ENCODE measurements around the gene NRF1. TPM values are rescaled to one million over a fixed set of nuclear protein-coding genes. Genes with fewer than 3 reads are reported as not detected.
A peak's percentile ranks its signal among the peaks of the same experiment; 100 is the strongest.

The NRF1 gene
- total and polyA plus RNA-seq, 10 donors: 6.7 to 27.9 (median 20.9) TPM

GRCh38 chr7:129690701-129691100 lies 79.2 kb downstream of the NRF1 start:
- no peak overlapping the region for H3K27ac ChIP-seq
- peaks cover 0 to 72% (median 47%) of the 10 kb centered on the region in 6 donors for H3K36me3 ChIP-seq
- intact Hi-C loops (cut with DNase I; ENCODE audit: low total_unique reads): no loop called here
- no peak for TF ChIP-seq POLR2A (IDR thresholded peaks at IDR 0.05)
- TF ChIP-seq POLR2AphosphoS5 (IDR thresholded peaks at IDR 0.05): no peak
- TF ChIP-seq CTCF (IDR thresholded peaks at IDR 0.05 in 8 of 11, conservative IDR thresholded peaks at IDR 0.05 in 3 of 11): no peak
- 73 to 93% (median 83%) methylated on average over 4 of the region's 4 CpGs for WGBS, 5 donors
- no peaks in the 10 kb centered on the region for H3K9me3 ChIP-seq
- H3K4me3 ChIP-seq: no peak overlapping the region
- H3K4me1 ChIP-seq: no peaks in the 10 kb centered on the region
- DNase-seq: no peak
- H3K27me3 ChIP-seq (replicated peaks in 1 of 7): no peaks in the 10 kb centered on the region

DNA sequence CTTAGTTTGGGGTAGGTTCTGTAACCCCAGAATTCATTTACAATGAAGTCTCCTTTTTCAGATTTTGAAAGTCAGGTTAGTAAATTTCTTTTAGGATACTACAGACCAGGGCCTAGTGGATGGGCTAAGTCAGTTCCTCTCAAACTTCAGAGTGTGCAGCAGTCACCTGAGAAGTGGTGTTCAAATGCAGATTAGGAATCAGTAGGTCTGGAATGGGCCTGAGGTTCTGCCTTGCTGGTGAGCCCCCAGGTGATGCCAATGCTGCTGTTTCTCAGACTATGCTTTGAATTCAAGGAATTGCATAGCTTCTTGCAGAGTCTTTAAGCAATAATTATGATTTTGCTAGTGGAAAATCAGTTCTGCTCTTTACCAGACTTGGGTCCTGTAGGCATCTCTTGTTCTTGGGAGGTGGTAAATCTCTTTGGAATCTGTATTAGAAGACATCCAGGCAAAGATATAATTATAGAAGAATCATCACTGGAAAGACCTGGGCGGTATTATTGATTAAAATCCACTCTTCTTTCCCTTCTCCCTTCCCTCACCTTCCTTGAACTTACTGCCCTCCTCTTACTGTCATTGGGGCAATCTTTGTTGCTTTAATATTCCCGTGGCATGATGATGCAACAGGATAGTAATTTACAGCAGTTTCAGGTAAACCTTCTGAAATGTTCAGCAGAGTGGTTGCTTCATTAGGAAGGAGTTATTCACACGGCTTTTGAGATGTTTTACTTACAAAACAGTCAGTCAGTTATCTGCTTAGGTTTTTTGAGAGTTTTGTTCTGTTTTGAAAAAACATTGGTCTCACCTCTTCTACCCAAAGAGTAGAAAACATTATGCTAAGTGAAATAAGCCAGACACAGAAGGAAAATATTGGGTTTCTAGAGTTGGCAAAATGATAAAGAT lies 87.2 kb downstream of the NRF1 start:
- Histone ChIP-seq H3K27ac (peak overlapping the region in 3 of 8 donors; percentile 26 to 55 (median 52)), H3K4me3 (no peak overlapping the region), H3K36me3 (peaks cover 0 to 67% (median 13%) of the 10 kb centered on the region in 6 donors), H3K9me3 (no peaks in the 10 kb centered on the region), H3K4me1 (peaks cover 0 to 8% (median 0%) of the 10 kb centered on the region in 6 donors), H3K27me3 (replicated peaks in 1 of 7) (no peaks in the 10 kb centered on the region)
- 69 to 92% (median 86%) methylated on average over 3 of the region's 3 CpGs for WGBS, 5 donors
- TF ChIP-seq CTCF (IDR thresholded peaks at IDR 0.05 in 8 of 11, conservative IDR thresholded peaks at IDR 0.05 in 3 of 11) (no peak), POLR2AphosphoS5 (IDR thresholded peaks at IDR 0.05) (no peak), POLR2A (IDR thresholded peaks at IDR 0.05) (no peak)
- intact Hi-C loops (cut with DNase I; ENCODE audit: low total_unique reads): no loop called here
- no peak for DNase-seq

- H3K4me1 ChIP-seq: peaks cover 0 to 8% (median 0%) of the 10 kb centered on the region in 6 donors
- no peak overlapping the region for H3K27ac ChIP-seq
- intact Hi-C loops (cut with DNase I; ENCODE audit: low total_unique reads): no loop called here
- 87 to 98% (median 95%) methylated on average over 2 of the region's 2 CpGs for WGBS, 5 donors
- H3K27me3 ChIP-seq (replicated peaks in 1 of 7): no peaks in the 10 kb centered on the region
- no peak for DNase-seq
- no peak overlapping the region for H3K4me3 ChIP-seq
- no peaks in the 10 kb centered on the region for H3K9me3 ChIP-seq
- TF ChIP-seq POLR2AphosphoS5 (IDR thresholded peaks at IDR 0.05) (no peak), POLR2A (IDR thresholded peaks at IDR 0.05) (no peak), CTCF (IDR thresholded peaks at IDR 0.05 in 8 of 11, conservative IDR thresholded peaks at IDR 0.05 in 3 of 11) (no peak)
- H3K36me3 ChIP-seq: peaks cover 0 to 53% (median 14%) of the 10 kb centered on the region in 6 donors
Measured at GRCh38 chr7:129702316-129702715, 90.8 kb downstream of the NRF1 start.

DNA sequence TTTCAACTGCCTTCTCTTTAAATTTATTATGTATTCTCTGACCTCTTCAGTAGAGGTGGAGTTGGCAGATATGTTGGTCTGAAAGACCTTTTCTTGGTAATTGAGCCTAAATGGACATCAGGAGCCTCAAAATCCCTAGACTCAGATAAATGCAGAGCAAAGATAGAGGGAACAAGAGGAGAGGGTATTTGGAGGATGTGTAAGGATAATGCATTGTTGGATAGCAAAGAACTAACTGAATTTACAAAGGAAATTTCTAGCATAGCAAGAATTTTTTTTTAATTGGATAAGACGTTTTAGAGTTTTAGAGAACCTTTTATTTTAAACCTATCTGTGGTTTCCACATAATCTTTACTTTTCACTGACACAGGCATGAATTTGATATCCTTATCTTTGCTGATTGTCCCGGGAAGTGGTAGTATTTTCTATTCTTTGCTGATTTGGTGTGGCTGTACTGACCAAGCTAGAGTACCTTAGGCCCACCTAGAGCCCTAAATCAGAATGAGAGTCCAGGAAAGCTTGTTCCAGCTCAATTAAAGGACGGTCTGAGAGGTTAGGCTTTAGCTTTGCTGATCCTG lies 91.3 kb downstream of the NRF1 start:
- no peak for TF ChIP-seq CTCF (IDR thresholded peaks at IDR 0.05 in 8 of 11, conservative IDR thresholded peaks at IDR 0.05 in 3 of 11)
- no peaks in the 10 kb centered on the region for H3K27me3 ChIP-seq (replicated peaks in 1 of 7)

More for the DNA sequence above, 91.3 kb downstream of the NRF1 start:
- Histone ChIP-seq H3K4me3 (no peak overlapping the region), H3K4me1 (peaks cover 0 to 8% (median 0%) of the 10 kb centered on the region in 6 donors), H3K9me3 (no peaks in the 10 kb centered on the region), H3K27ac (no peak overlapping the region), H3K36me3 (peaks cover 0 to 53% (median 14%) of the 10 kb centered on the region in 6 donors)
- DNase-seq: no peak
- intact Hi-C loops (cut with DNase I; ENCODE audit: low total_unique reads): no loop called here
- WGBS, 5 donors: 84 to 93% (median 91%) methylated on average over 3 of the region's 3 CpGs
